H9 (cell line): ENCODE results near the gene PPM1J. TPM values are rescaled to one million over a fixed set of nuclear protein-coding genes. Genes with fewer than 3 reads are reported as not detected.

Source experiments
- DNase-seq: peaks from one replicate; pipeline ENCODE4 v3.0.0-alpha.2; 2017
- H2AFZ ChIP-seq: one replicate; pipeline ENCODE4 v1.6.1; 2013; ENCODE audit warnings: mild to moderate bottlenecking, low read length, control low read depth, moderate library complexity
- H2AK5ac ChIP-seq: 2 replicates; pipeline ENCODE4 v1.6.1; 2013; ENCODE audit warnings: low read length, control low read depth, mixed read lengths; ENCODE audit not compliant: insufficient read length
- H2BK120ac ChIP-seq: one replicate; pipeline ENCODE4 v1.6.1; 2013; ENCODE audit warnings: low read depth, mild to moderate bottlenecking, low read length, control low read depth, inconsistent platforms; ENCODE audit not compliant: poor library complexity, severe bottlenecking
- H2BK12ac ChIP-seq: 2 replicates; pipeline ENCODE4 v1.6.1; 2013; ENCODE audit warnings: low read length, control low read depth, mixed read lengths, low read depth; ENCODE audit not compliant: insufficient read length
- H2BK15ac ChIP-seq: 2 replicates; pipeline ENCODE4 v1.6.1; 2013; ENCODE audit warnings: low read depth, low read length, control low read depth
- H2BK20ac ChIP-seq: one replicate; pipeline ENCODE4 v1.6.1; 2013; ENCODE audit warnings: low read depth, mild to moderate bottlenecking, low read length, control low read depth, inconsistent platforms; ENCODE audit not compliant: poor library complexity, severe bottlenecking
- H2BK5ac ChIP-seq: 2 replicates; pipeline ENCODE4 v1.6.1; 2013; ENCODE audit warnings: low read length, control low read depth, mixed read lengths; ENCODE audit not compliant: insufficient read length
- H3K14ac ChIP-seq: 2 replicates; pipeline ENCODE4 v1.6.1; 2013; ENCODE audit warnings: low read length, control low read depth; ENCODE audit not compliant: insufficient read depth
- H3K18ac ChIP-seq: 2 replicates; pipeline ENCODE4 v1.6.1; 2013; ENCODE audit warnings: low read depth, mild to moderate bottlenecking, mixed read lengths, low read length, control low read depth; ENCODE audit not compliant: insufficient read length
- H3K23ac ChIP-seq: 2 replicates; pipeline ENCODE4 v1.6.1; 2013; ENCODE audit warnings: low read length, control low read depth, mixed read lengths, low read depth; ENCODE audit not compliant: insufficient read length
- H3K23me2 ChIP-seq: 2 replicates; pipeline ENCODE4 v1.6.1; 2013; ENCODE audit warnings: low read depth, mild to moderate bottlenecking, mixed read lengths, low read length, control low read depth; ENCODE audit not compliant: insufficient read length, poor library complexity, severe bottlenecking
- H3K27ac ChIP-seq: 2 replicates; pipeline ENCODE4 v1.5.1; 2013; ENCODE audit warnings: low read length, control low read depth, mixed read lengths, low read depth; ENCODE audit not compliant: insufficient read length
- H3K27me3 ChIP-seq: 2 replicates; pipeline ENCODE4 v1.6.1; 2013; ENCODE audit warnings: low read length, control low read depth, inconsistent platforms; ENCODE audit not compliant: insufficient read depth
- H3K4ac ChIP-seq: 2 replicates; pipeline ENCODE4 v1.6.1; 2013; ENCODE audit warnings: low read depth, mild to moderate bottlenecking, control low read depth, inconsistent platforms, low read length, moderate library complexity
- H3K4me1 ChIP-seq: 2 replicates; pipeline ENCODE4 v1.6.1; 2013; ENCODE audit warnings: low read length, control low read depth, inconsistent platforms; ENCODE audit not compliant: insufficient read depth
- H3K4me2 ChIP-seq: 2 replicates; pipeline ENCODE4 v1.6.1; 2013; ENCODE audit warnings: low read length, control low read depth, mixed read lengths; ENCODE audit not compliant: insufficient read length, insufficient read depth
- H3K56ac ChIP-seq: 2 replicates; pipeline ENCODE4 v1.6.1; 2013; ENCODE audit warnings: low read depth, mild to moderate bottlenecking, mixed read lengths, low read length, control low read depth; ENCODE audit not compliant: insufficient read length
- H3K79me1 ChIP-seq: 2 replicates; pipeline ENCODE4 v1.6.1; 2013; ENCODE audit warnings: low read depth, mild to moderate bottlenecking, moderate library complexity, low read length, control low read depth, inconsistent platforms; ENCODE audit not compliant: insufficient read depth, poor library complexity, severe bottlenecking
- H3K79me2 ChIP-seq: 2 replicates; pipeline ENCODE4 v1.6.1; 2013; ENCODE audit warnings: low read length, control low read depth, inconsistent platforms; ENCODE audit not compliant: insufficient read depth
- H3K9ac ChIP-seq: 2 replicates; pipeline ENCODE4 v1.6.1; 2013; ENCODE audit warnings: low read length, control low read depth, mixed read lengths; ENCODE audit not compliant: insufficient read length; ENCODE audit errors: extremely low read depth
- H3K9me3 ChIP-seq: one replicate; pipeline ENCODE4 v1.6.1; 2013; ENCODE audit warnings: low read depth, low read length, inconsistent platforms; ENCODE audit not compliant: control insufficient read depth
- H3T11ph ChIP-seq: one replicate; pipeline ENCODE4 v1.6.1; 2013; ENCODE audit warnings: mild to moderate bottlenecking, low read length, control low read depth, inconsistent platforms
- H4K20me1 ChIP-seq: one replicate; pipeline ENCODE4 v1.6.1; 2013; ENCODE audit not compliant: control insufficient read depth, insufficient read length, insufficient read depth
- H4K5ac ChIP-seq: 2 replicates; pipeline ENCODE4 v1.6.1; 2013; ENCODE audit warnings: low read depth, mild to moderate bottlenecking, mixed read lengths, low read length, control low read depth; ENCODE audit not compliant: insufficient read length
- H4K8ac ChIP-seq: replicated peaks from 2 replicates; pipeline ENCODE4 v1.6.1; 2013; ENCODE audit warnings: low read length, control low read depth, mixed read lengths, low read depth; ENCODE audit not compliant: insufficient read length
- H4K91ac ChIP-seq: 2 replicates; pipeline ENCODE4 v1.6.1; 2013; ENCODE audit warnings: low read depth, mild to moderate bottlenecking, moderate library complexity, mixed read lengths, low read length, control low read depth; ENCODE audit not compliant: insufficient read length
- H3K27ac Mint-ChIP-seq, 3 experiments: 2 replicates in 2 of 3; 3 replicates in 1 of 3; pipeline ENCODE4 v1.8.0; 2020 to 2021; ENCODE audit warnings: mixed read lengths in 3 of 3, mild to moderate bottlenecking in 1 of 3, moderate library complexity in 1 of 3
- H3K27me3 Mint-ChIP-seq: 2 replicates; pipeline ENCODE4 v1.8.0; 2021; ENCODE audit warnings: low read depth, mild to moderate bottlenecking, moderate library complexity, mixed read lengths
- H3K36me3 Mint-ChIP-seq, 3 experiments: 2 replicates in 2 of 3; 3 replicates in 1 of 3; pipeline ENCODE4 v1.8.0; 2020 to 2021; ENCODE audit warnings: low read depth in 3 of 3, mixed read lengths in 3 of 3; ENCODE audit not compliant: insufficient read depth in 1 of 3
- H3K4me1 Mint-ChIP-seq, 2 experiments: 2 replicates each; pipeline ENCODE4 v1.8.0; 2020; ENCODE audit warnings: mixed read lengths in 2 of 2
- H3K4me3 Mint-ChIP-seq, 2 experiments: 2 replicates in 1 of 2; 3 replicates in 1 of 2; pipeline ENCODE4 v1.8.0; 2020 to 2021; ENCODE audit warnings: mild to moderate bottlenecking in 2 of 2, mixed read lengths in 2 of 2, moderate library complexity in 1 of 2
- H3K9me3 Mint-ChIP-seq, 2 experiments: 2 replicates in 1 of 2; 3 replicates in 1 of 2; pipeline ENCODE4 v1.8.0; 2020; ENCODE audit warnings: mild to moderate bottlenecking in 2 of 2, mixed read lengths in 2 of 2, moderate library complexity in 1 of 2
- WGBS: extraction: QIAGEN DNeasy Blood & Tissue Kit; methylation state at CpG from one replicate; pipeline ENCODE4 v1.1.7; 2013; ENCODE audit warnings: missing lambda C conversion rate, low lambda C conversion rate, mixed read lengths; ENCODE audit not compliant: insufficient read length; ENCODE audit errors: extremely low coverage; 5-methylcytosine and 5-hydroxymethylcytosine counted together
- total RNA-seq: library from RNA; stranded (reverse); gene quantifications from 2 replicates; pipeline ENCODE4 v1.2.1, GENCODE V29; 2021
- TF ChIP-seq, protein P1 (sequence below): fragments of 200-600 bp; sonication (generic); conservative IDR thresholded peaks from 3 replicates; pipeline ENCODE4 v1.8.0; 2021; ENCODE audit warnings: antibody characterized with exemption, mild to moderate bottlenecking

Gene PPM1J
- total RNA-seq, 1 experiment from 2014 or later, result 12.7 TPM

DNA sequence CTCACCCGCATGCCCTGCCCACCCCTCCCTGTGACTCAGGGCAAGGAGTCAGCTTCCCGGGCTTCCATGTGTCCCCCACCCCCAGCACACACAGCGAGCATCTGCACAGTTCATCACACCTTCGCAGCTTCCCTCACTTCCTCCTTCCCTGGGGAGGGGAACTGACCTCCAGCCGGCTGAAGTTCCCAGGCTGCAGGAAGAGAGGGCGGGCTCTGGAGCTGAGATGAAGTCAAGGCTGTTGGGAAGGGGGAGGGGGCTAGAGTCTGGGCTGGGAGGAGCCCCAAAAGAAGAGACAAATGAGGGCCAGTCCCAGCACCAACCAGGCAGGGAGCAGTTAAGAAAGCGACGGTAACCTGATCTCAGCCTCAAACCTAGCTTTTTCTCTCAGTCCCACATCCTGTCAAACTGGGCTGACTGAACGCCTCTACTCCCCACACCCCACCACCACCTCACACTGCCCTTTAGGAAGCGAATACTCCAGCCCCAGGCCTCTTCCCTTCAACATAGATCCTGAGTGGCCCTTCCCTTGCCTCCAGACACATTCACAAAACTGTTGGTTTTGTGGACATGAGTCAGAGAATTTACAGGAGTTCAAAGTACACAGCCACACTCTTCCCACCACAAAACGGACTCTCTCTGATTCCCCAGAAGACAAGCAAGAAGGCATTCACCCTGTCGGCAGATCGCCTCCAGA is 10.1 kb downstream of the PPM1J start:
- Histone ChIP-seq H2BK12ac (no peak overlapping the region), H3K79me1 (no peaks in the 10 kb centered on the region), H3K27me3 (peaks cover 4% of the 10 kb centered on the region; the same call in 1 of the 2 replicates), H3K79me2 (no peaks in the 10 kb centered on the region), H2BK15ac (no peak overlapping the region), H2BK5ac (no peak overlapping the region), H4K5ac (no peak overlapping the region), H2AK5ac (no peak overlapping the region), H2BK120ac (no peak overlapping the region), H3K9me3 (no peaks in the 10 kb centered on the region), H3K4me1 (peaks cover 15% of the 10 kb centered on the region), H3K23ac (no peak overlapping the region), H3T11ph (no peak overlapping the region), H3K9ac (no peak overlapping the region), H3K4ac (no peak overlapping the region), H4K91ac (no peak overlapping the region), H3K27ac (no peak overlapping the region), H3K23me2 (peaks cover 13% of the 10 kb centered on the region), H2BK20ac (no peak overlapping the region), H2AFZ (no peak overlapping the region), H4K8ac (no peak overlapping the region), H3K4me2 (peak overlapping the region; percentile 66), H3K18ac (no peak overlapping the region), H4K20me1 (no peaks in the 10 kb centered on the region), H3K56ac (no peak overlapping the region), H3K14ac (no peak overlapping the region)
- TF ChIP-seq, protein P1, sequence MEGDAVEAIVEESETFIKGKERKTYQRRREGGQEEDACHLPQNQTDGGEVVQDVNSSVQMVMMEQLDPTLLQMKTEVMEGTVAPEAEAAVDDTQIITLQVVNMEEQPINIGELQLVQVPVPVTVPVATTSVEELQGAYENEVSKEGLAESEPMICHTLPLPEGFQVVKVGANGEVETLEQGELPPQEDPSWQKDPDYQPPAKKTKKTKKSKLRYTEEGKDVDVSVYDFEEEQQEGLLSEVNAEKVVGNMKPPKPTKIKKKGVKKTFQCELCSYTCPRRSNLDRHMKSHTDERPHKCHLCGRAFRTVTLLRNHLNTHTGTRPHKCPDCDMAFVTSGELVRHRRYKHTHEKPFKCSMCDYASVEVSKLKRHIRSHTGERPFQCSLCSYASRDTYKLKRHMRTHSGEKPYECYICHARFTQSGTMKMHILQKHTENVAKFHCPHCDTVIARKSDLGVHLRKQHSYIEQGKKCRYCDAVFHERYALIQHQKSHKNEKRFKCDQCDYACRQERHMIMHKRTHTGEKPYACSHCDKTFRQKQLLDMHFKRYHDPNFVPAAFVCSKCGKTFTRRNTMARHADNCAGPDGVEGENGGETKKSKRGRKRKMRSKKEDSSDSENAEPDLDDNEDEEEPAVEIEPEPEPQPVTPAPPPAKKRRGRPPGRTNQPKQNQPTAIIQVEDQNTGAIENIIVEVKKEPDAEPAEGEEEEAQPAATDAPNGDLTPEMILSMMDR, result no peak
- no peaks in the 10 kb centered on the region; a peak in 1 of 5 replicates for H3K9me3 Mint-ChIP-seq
- H3K27me3 Mint-ChIP-seq, result peaks cover 61% of the 10 kb centered on the region
- DNase-seq, result peak; percentile 97
- peak overlapping the region; percentile 72 to 84 for H3K4me3 Mint-ChIP-seq
- peaks cover 12 to 41% (median 35%) of the 10 kb centered on the region in 3 experiments; a peak in 6 of 7 replicates for H3K36me3 Mint-ChIP-seq
- WGBS, result no CpG with 5 or more reads among the region's 13 CpGs
- peak overlapping the region in 2 of 3 experiments; percentile 76 to 88; a peak in 5 of 7 replicates for H3K27ac Mint-ChIP-seq
- H3K4me1 Mint-ChIP-seq, result peaks cover 62 to 70% of the 10 kb centered on the region in 2 experiments
